ENCODE data around the gene ZNF227.
"Not testable (repeated sequence)": the region's sequence is repeated elsewhere in the genome, so short reads cannot be mapped to it uniquely, and the experiment has no call there.

The ZNF227 gene

GRCh38 chr19:44253392-44253791, 41.1 kb downstream of the ZNF227 start:
- DNase-seq: not testable (repeated sequence)

- no peak for DNase-seq
These were observed 42.2 kb downstream of the ZNF227 start for GRCh38 chr19:44254496-44254895.

GRCh38 chr19:44255705-44256411, 43.5 kb downstream of the ZNF227 start:
- no peak for DNase-seq

- DNase-seq: no peak
These were observed 45.8 kb downstream of the ZNF227 start for GRCh38 chr19:44258136-44258535.

- no peak for DNase-seq
These were observed 46.6 kb downstream of the ZNF227 start for GRCh38 chr19:44258835-44259413.

- DNase-seq: no peak
These were observed 48.0 kb downstream of the ZNF227 start for GRCh38 chr19:44260343-44260681.

- DNase-seq: no peak
These were observed 48.5 kb downstream of the ZNF227 start for GRCh38 chr19:44260695-44261446.

- no peak for DNase-seq
These were observed 65.0 kb downstream of the ZNF227 start for GRCh38 chr19:44277331-44277730.

GRCh38 chr19:44278181-44278690, 65.9 kb downstream of the ZNF227 start:
- DNase-seq: no peak

GRCh38 chr19:44280916-44281315, 68.6 kb downstream of the ZNF227 start:
- no peak for DNase-seq

GRCh38 chr19:44282846-44283245, 70.5 kb downstream of the ZNF227 start:
- no peak for DNase-seq

- DNase-seq: no peak
These were observed 72.6 kb downstream of the ZNF227 start for GRCh38 chr19:44284968-44285367.

All from stimulated activated CD4-positive, alpha-beta T cell treated with anti-CD3 and anti-CD28 coated beads, Interleukin-2, amount 100 ng/mL, for 24 hours (primary cell).